Kidney epithelial cell (primary cell): ENCODE data around the gene FAM163B. TPM values are rescaled to one million over a fixed set of nuclear protein-coding genes. Genes with fewer than 3 reads are reported as not detected.

Experiments used
- DNase-seq: peaks from one replicate; pipeline ENCODE4 v3.0.0-alpha.2; 2010; ENCODE audit warnings: low read depth
- H3K27me3 ChIP-seq: 2 replicates; pipeline ENCODE4 v1.6.0; 2011; ENCODE audit warnings: low read length; ENCODE audit not compliant: control insufficient read depth, insufficient read depth
- H3K36me3 ChIP-seq: 2 replicates; pipeline ENCODE4 v1.5.1; 2011; ENCODE audit warnings: low read length; ENCODE audit not compliant: control insufficient read depth, insufficient read depth
- H3K4me3 ChIP-seq: 2 replicates; pipeline ENCODE4 v1.5.1; 2011; ENCODE audit warnings: low read depth, mild to moderate bottlenecking, control low read depth, low read length
- total RNA-seq: library from RNA; depleted of rRNA; stranded (reverse); fragments of >200 nt; gene quantifications from 2 replicates; pipeline ENCODE4 v1.2.3, GENCODE V29; 2015
- TF ChIP-seq, protein P1 (sequence below): IDR thresholded peaks from 2 replicates; pipeline ENCODE4 v1.5.1; 2011; ENCODE audit warnings: mild to moderate bottlenecking, moderate library complexity, low read length, control low read depth, inconsistent platforms; ENCODE audit not compliant: insufficient read depth, poor library complexity, severe bottlenecking

The FAM163B gene
- total RNA-seq, 1 donor from 2014 or later, result not detected

DNA sequence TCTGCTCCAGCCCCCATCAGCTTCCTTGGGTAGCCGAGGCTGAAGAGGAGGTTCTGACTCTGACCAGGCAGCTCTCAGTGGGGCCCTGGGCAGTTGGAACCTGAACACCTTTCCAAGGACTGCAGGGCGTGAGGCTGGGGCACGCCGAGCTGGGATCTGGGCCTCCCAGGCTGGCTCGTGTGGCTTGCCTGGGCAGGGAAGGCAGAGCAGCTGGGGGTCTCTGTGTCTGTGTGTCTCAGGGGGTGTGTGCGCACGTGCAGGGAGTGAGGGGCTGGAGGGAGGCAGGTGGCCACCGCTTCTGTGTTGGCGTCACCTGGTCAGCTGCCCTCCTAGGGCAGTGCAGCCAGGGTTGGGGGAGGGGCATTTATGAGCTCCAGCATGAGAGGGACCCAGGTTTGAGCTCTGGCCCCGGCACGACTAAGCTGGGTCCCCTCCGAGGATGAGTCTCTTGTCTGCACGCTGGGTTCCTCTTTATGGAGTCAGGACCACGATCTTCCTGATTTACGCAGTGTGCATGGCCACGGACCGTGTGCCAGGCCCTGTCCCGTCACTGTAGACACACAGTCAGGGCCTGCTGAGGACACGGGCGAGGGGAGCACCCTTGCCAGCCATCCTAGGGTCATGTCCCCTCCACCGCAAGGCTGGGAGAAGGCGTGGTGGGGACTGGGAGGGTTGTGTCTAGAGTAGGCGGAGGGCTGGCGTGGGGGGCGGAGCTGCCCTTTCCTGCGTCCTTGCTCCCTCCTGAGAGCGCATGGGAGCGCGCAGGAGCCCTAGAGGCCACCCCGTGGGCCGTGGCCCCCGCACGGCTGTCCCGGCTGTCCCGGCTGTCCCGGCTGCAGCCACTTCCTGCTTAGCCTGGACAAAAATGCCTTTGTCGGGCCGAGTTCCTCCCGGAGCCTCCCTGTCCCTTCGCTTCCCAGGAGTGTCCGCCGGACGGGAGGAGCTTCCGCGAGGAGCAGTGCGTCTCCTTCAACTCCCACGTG is 70.0 kb downstream of the FAM163B start:
- peaks cover 67% of the 10 kb centered on the region for H3K27me3 ChIP-seq
- no peak overlapping the region for H3K4me3 ChIP-seq

DNA sequence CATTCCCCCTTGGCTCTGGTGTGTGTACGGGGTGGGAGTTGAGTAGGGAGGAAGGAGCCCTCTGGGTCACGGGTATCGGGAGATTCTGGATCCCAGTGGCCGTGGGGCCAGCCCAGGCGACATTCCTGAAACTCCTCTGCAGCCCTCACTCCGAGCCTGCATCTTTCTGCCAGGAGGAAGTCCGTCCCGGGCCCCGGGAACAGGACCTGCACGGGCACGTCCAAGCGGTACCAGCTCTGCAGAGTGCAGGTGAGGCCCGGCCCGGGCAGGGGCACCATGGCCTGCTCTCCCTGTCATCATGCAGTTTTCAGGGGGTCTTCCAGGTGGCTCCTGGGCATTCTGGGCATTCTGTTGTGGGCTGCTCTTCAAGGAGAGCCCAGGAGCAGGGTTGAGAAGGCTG is 71.0 kb downstream of the FAM163B start:
- Histone ChIP-seq H3K27me3 (peaks cover 76% of the 10 kb centered on the region), H3K4me3 (no peak overlapping the region)
- DNase-seq, result no peak

More for the DNA sequence above, 70.0 kb downstream of the FAM163B start:
- no peaks in the 10 kb centered on the region for H3K36me3 ChIP-seq
- TF ChIP-seq, protein P1, sequence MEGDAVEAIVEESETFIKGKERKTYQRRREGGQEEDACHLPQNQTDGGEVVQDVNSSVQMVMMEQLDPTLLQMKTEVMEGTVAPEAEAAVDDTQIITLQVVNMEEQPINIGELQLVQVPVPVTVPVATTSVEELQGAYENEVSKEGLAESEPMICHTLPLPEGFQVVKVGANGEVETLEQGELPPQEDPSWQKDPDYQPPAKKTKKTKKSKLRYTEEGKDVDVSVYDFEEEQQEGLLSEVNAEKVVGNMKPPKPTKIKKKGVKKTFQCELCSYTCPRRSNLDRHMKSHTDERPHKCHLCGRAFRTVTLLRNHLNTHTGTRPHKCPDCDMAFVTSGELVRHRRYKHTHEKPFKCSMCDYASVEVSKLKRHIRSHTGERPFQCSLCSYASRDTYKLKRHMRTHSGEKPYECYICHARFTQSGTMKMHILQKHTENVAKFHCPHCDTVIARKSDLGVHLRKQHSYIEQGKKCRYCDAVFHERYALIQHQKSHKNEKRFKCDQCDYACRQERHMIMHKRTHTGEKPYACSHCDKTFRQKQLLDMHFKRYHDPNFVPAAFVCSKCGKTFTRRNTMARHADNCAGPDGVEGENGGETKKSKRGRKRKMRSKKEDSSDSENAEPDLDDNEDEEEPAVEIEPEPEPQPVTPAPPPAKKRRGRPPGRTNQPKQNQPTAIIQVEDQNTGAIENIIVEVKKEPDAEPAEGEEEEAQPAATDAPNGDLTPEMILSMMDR, result no peak
- no peak for DNase-seq

DNA sequence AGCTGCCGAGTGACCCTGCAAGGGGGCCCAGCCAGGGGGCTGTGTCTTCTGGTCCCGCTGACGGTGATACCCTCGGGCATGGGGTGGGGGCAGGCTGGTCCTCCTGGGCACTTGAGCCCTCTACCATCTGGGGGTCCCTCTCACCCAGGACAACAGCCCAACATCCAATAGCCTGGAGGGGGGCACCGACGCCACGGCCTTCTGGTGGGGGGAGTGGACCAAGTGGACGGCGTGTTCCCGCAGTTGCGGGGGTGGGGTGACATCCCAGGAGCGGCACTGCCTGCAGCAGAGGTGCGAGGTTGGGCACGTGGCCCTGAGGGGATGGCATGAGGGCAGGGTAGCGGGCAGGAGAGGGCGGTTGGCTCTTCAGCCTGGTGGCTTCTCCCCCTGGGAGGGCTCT is 71.9 kb downstream of the FAM163B start:
- DNase-seq, result no peak

More for the DNA sequence above, 71.0 kb downstream of the FAM163B start:
- TF ChIP-seq, protein P1, result no peak
- no peaks in the 10 kb centered on the region for H3K36me3 ChIP-seq

DNA sequence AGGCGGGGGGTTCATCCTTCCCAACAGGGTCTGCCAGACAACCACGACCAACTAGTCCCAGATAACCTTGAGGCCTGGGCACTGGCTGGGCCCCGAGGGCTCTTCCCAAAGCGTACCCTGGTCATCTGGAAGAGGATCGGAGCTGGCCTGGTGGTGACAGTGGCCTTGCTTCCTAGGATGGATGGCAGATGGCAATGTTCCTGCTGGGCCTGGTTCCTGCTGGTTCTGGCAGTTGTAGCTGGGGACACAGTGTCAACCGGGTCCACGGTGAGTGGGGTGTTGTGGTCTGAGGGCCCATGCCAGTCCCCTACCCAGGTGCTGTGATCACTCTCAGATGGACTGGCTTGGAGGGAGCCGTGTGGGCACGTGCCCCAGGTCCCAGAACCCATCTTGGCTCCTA is 72.7 kb downstream of the FAM163B start:
- peaks cover 81% of the 10 kb centered on the region for H3K27me3 ChIP-seq
- no peak for DNase-seq
- H3K4me3 ChIP-seq, result no peak overlapping the region
- H3K36me3 ChIP-seq, result no peaks in the 10 kb centered on the region
- TF ChIP-seq, protein P1, result no peak

More for the DNA sequence above, 71.9 kb downstream of the FAM163B start:
- Histone ChIP-seq H3K36me3 (no peaks in the 10 kb centered on the region), H3K4me3 (no peak overlapping the region), H3K27me3 (peaks cover 83% of the 10 kb centered on the region)
- TF ChIP-seq, protein P1, result no peak

DNA sequence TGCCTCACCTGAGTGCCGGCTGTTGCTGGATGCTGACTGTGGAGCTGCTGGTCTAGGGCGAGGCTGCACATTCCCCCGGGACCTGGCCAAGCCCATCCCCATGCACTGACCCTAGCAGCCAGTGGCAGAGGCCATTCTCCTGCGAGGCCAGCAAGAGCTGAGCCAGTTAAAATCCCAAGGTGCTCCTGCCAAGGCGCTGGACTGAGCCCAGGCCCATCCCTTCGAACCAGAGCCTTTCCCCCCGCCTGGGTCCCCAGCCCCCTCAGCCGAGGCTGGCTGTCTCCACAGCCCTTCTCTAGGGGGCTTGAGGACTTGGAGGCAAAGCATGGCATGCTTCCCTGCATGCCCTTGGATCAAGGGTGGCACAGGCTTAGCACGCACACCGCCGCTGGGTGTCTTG is 73.1 kb downstream of the FAM163B start:
- Histone ChIP-seq H3K36me3 (no peaks in the 10 kb centered on the region), H3K27me3 (peaks cover 86% of the 10 kb centered on the region), H3K4me3 (no peak overlapping the region)
- TF ChIP-seq, protein P1, result no peak
- DNase-seq, result no peak
